HG03095 (cell line): ENCODE data around the gene HSD11B1L.

Experiments used
- ATAC-seq: cut with Tn5 transposase; IDR thresholded peaks from one replicate; pipeline ENCODE4 v1.9.1; 2021; ENCODE audit warnings: moderate library complexity; ENCODE audit not compliant: unreplicated experiment

HSD11B1L gene

DNA sequence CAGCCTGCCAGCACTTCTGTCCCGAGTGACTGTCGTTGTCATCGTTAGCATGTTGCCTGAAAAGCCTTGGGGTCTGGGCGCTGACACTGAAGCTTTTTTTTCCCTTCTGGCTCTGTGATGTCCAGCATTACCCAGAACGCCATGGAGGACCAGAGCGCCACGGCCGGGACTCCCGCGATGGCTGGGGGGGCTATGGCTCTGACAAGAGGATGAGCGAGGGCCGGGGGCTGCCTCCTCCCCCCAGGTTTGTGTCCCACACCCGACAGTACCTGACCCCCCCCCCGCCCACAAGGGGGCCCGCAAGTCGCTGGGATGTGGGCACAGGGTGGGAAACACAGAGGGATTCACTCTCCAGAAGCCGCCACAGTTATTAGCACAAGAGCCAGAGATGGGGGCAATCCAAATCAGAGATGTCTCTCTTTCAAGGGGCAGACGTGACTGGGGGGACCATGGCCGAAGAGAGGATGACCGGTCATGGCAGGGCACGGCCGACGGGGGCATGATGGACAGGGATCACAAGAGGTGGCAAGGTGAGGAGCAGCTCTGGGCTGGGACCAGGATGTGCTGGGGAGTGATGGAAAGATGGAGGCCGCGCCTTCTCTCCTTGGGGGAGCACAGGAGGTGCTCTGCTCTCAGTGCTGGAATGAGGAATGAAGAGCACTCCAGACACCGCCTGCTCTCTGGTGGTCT is 13.8 kb upstream of the HSD11B1L start:
- ATAC-seq: no peak

- no peak for ATAC-seq
Measured at GRCh38 chr19:5667751-5668271, 13.0 kb upstream of the HSD11B1L start.

DNA sequence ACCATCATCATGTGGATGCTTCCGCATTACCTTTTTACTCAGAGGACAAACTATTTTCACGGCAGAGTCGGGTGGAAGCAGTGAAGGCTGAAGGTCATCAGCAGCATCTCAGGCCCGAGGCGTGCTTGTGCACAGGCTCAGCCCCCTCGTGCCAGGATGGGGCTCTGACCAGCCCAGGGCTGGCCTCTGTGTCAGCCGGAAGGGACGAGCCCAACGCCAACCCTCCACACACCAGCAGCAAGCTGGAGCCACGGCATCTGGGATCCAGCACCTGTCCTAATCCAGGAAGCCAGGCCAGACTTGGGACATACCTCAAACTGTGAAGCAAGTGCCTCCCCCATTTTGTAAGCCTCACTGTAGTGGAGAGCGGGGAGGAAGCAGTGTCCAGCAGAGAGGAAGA is 11.6 kb upstream of the HSD11B1L start:
- no peak for ATAC-seq

- no peak for ATAC-seq
Measured at GRCh38 chr19:5671600-5671999, 9.2 kb upstream of the HSD11B1L start.

- ATAC-seq: no peak
Measured at GRCh38 chr19:5672708-5673459, 7.9 kb upstream of the HSD11B1L start.

DNA sequence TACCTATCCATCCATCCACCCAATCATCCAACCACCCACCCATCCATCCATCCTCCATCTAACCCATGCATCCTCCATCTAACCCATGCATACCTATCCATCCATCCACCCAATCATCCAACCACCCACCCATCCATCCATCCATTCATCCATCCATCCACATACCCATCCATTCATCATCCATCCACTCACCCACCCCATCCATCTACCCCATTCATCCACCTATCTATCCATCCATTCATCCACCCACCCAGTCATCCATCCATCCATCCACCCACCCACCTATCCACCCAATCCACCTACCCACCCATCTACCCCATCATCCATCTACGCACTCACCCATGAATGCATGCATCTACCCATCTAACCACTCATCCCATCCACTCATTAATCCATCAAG is 7.1 kb upstream of the HSD11B1L start:
- no peak for ATAC-seq

GRCh38 chr19:5674714-5675113 is 6.1 kb upstream of the HSD11B1L start:
- no peak for ATAC-seq

- no peak for ATAC-seq
Measured at GRCh38 chr19:5676105-5676771, 4.6 kb upstream of the HSD11B1L start.

GRCh38 chr19:5676772-5677105 is 4.1 kb upstream of the HSD11B1L start:
- no peak for ATAC-seq

GRCh38 chr19:5677136-5677535 is 3.7 kb upstream of the HSD11B1L start:
- no peak for ATAC-seq

DNA sequence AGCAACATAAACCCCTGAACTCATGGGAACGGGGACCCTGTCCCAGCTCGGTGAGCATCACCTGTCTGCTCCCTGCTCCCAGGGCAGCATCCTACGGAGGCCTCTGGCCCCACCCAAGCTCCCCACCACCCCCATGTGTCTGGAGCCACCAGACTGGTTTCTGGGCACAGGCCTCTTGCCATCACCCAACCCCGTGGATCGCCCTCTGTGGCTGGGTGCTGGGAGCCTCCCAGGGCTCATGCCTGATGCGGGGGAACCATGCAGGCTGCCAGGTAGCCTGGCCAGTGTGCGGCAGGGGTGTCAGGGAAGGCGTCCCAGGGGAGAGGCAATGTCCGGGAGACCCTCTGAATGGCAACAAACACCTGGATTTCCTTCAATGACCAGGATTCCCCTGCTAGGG is 3.2 kb upstream of the HSD11B1L start:
- ATAC-seq: no peak

- no peak for ATAC-seq
Measured at GRCh38 chr19:5678071-5678718, 2.6 kb upstream of the HSD11B1L start.

GRCh38 chr19:5679289-5680083 is 1.3 kb upstream of the HSD11B1L start:
- ATAC-seq: no peak

GRCh38 chr19:5680084-5680436 is 767 bp upstream of the HSD11B1L start:
- ATAC-seq: no peak

DNA sequence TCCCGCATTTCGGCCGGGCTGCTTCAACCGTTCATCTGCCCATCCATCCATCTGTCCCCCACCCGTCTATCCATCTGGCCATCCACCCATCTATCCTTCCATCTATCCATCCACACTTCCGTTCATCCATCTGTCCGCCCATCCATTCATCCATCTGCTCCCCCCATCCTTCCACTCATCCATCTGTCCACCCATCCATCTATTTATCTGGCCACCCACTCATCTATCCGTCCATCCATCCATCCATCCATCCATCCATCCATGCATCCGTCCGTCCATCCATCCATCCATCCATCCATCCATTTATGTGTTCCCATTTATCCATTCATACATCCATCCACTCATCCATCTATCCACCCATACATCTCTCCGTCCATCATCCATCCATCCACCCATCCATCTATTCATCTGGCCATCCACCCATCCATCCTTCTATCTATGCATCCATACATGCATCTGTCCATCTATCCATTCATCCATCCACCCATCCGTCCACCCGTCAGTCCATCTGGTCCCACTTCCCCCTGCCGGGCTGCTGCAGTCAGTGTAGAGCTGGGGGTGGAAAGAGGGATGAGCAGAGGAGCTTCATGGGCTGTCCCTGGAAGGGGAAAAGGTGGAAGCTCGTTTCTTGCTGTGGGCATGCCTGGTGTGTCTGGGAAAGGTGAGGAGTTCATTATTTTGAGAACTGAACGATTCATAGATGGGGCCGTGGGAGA is 722 bp downstream of the HSD11B1L start:
- no peak for ATAC-seq

GRCh38 chr19:5682107-5682482 is 1.3 kb downstream of the HSD11B1L start:
- no peak for ATAC-seq

GRCh38 chr19:5683177-5683886 is 2.5 kb downstream of the HSD11B1L start:
- no peak for ATAC-seq

GRCh38 chr19:5684694-5685430 is 4.0 kb downstream of the HSD11B1L start:
- ATAC-seq: no peak

- ATAC-seq: no peak
Measured at GRCh38 chr19:5686326-5686646, 5.5 kb downstream of the HSD11B1L start.
